SW480 (cell line): ENCODE measurements around the gene NCR3LG1.
"Not testable (repeated sequence)": the region's sequence is repeated elsewhere in the genome, so short reads cannot be mapped to it uniquely, and the experiment has no call there.

Source experiments
- DNase-seq: peaks from one replicate; pipeline ENCODE4 v3.0.0-alpha.2; 2016; ENCODE audit warnings: low spot score

Gene NCR3LG1

DNA sequence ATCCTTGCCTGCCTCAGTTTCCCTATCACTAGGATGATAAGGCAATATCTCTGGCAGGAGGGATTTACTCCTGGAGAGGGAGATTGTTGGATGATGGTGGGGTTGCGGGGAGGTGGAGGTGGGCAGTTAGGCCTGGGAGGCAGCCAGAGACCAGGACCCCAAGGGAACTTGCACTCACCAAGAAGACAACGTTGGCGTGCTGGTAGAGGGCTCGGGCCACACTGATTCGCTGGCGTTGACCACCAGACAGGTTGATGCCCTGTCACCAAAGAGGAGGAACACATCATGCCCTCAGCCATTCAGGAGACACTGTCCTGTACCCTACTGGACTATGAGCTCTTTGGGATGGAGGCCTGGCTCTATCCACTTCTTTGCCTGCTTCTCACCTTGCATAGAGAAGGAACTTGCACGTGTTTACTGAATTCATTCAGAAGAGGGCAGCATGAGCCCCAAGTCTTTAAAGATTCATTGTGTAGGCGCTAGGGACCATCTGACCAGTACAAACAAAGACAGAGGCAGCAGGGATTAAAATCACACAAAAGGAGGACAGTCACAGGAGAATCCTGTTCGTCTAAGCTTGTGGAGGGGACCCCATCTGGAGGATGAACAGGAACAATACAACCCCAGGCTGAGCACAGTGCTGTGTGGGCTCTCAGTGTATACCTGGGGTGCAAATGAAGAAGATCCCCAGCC, 61.0 kb downstream of the NCR3LG1 start:
- DNase-seq = peak; percentile 48

DNA sequence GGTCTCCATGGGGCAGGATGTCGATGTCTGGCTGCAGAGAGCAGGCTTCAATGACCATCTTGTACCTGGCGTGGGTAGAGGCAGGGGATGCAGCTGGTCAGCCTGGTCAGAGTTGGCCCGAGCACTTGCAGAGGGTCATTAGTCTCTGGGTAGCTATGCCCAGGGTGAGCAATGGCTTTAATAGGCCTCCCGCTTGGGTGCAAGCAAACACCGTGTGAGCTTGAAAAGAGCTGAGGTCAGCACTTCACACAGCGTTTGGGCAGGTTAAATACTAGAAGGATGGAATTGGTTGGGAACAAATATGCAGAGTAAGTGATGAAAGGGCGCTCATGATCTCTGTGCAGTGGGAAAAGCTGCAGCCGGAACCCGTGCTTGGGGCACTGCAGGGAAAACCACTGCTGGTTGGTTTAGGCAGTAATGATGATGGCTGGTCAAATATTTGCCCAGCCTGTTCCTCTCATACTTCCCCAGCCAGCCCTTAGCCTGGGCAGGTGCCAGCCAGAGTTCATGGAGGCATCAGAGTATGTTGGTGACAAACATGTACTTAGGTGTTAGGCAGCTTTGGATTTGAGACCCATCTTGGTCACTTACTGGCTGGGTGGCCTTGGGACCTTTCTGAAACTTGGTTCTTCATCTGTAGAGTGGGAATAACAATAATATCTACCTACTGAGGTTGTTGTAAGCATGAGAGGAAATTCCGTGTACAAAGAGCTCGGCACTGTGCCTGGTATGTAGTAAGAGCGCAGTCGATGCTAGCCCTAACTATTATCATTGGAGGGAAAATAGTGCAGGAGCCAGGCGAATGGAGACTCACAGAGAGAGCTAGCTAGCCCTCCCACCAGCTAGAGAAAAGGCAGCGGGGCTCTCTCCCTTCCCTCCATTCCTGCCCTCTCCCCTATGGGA, 62.1 kb downstream of the NCR3LG1 start:
- no peak for DNase-seq

DNA sequence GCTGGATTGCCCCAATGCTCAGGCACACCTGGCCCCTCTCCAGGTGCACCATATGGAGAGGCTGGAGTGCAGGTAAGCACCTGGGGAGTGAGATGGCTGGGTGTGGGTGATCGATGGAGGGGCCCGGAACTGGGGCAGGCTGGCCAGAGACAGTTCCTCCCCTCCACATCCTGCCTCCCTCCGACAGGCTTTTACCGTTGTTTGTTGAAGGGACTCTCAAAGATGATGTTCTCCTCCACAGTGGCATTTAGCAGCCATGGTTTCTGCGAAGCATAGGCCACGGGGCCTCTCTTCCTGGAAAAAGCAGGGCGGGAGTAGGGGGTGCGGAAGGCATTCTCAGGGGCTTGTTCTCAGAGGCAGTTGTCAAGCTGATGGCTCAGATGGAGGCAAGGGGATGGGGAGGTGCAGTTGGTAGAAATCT, 62.7 kb downstream of the NCR3LG1 start:
- DNase-seq = no peak

DNA sequence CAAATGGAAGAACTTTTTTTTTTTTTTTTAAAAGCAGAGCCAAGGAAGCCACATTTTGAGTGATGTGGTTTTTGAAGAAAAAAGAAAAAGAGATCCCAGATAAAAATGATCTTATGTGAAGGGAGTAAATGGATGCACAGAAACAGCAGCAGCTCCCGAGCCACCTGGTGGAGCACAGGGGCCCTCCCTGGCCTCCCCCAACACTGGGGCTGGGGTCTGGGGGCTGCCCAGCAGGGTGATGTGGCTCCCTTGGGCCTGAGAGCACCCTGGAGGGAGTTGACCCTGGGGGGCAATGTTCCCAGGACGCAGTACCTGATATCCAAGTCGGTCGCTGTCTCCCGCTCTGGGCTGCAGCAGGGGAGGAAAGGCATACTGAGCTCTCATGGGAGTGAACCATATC, 63.4 kb downstream of the NCR3LG1 start:
- DNase-seq = no peak

DNA sequence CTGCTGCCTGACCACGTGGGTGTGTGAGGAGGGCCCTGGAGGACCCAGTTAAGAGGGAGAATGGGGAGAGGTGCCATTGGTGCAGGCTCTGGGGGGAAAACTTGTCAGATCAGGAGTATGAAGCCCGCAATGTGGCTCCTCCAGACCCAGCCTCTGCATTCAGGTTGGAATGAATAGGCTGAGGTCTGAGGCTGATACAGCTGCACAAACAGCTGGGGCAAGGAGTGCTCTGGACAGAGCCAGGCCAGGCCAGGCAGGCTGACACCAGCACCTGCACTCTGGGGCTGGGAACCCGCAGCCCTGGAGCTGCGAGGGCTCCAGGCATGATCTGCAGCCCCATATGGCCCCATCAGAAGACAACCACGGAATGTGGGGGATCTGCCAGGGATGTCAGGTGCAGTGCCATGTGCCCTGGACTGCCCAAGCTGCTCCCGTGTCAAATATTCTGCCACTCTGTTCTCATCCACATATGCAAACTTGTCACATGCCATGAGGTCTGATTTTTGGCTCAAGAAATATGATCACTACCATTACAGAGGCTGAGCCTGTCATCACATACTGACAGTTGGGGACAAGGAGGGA, 64.0 kb downstream of the NCR3LG1 start:
- DNase-seq = peak; percentile 28

DNA sequence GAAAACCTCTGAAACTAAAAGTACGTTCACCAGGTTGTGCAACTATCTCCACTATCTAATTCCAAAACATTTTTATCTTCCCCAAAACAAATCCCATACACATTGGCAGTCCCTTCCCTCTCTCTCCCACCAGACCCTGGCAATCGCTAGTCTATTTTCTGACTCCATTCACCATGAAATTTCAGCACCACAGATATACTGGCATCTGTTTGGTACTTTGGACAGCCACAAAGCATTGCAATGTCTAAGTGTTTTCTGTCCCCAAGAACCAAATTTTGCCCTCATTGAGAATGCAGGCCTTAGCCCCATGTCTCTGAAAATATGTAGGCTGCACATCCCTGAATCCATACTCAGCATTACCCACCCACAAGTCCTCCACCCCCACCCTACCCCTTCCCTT, 64.9 kb downstream of the NCR3LG1 start:
- no peak for DNase-seq

DNA sequence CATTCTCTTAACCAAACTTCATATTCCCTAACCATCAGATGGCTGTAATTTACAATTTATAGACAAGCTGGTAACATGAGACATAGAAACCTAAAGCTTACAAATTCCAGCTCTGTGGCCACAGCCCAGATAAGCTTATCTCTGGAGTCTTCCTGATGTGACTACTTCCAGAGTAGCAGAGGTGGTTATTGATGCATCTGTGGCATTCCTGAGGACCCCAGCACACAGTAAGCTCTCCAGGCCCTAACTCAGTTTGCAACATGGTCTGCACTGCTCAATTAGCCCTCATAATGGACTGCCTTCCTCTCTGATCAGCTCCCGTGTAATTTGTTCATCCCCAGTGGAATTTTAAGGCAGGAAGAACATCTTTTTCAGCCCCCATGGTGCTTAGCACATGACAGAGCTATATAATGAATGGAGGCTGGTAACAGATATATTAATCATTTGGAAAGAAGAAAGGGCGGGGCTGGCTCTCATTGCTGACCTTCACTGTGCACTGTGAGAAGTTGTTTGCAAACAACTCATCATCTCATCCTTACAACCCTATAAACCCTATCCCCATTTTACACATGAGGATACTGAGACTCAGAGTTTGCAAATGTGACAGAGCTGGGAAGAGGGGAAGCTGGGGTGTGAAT, 67.0 kb downstream of the NCR3LG1 start:
- no peak for DNase-seq

DNA sequence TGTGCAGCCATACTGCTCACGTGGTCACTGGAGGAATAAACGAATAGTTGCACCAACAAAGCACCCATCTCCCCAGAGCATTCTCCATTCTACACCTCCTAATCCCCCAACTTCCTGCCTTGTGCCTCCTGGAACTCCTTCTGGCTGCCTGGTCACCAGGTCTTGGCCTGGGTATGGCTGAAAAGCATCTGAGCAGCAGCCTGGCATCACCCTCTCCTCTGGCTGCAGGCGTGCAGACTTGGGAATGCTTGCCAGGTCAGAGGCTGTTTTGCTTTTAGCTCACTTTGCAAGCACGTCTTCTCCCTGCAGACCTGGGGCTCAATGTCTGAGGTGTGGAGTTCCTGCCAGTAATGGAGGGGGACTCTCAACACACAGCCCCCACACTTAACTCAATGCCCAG, 70.2 kb downstream of the NCR3LG1 start:
- no peak for DNase-seq

DNA sequence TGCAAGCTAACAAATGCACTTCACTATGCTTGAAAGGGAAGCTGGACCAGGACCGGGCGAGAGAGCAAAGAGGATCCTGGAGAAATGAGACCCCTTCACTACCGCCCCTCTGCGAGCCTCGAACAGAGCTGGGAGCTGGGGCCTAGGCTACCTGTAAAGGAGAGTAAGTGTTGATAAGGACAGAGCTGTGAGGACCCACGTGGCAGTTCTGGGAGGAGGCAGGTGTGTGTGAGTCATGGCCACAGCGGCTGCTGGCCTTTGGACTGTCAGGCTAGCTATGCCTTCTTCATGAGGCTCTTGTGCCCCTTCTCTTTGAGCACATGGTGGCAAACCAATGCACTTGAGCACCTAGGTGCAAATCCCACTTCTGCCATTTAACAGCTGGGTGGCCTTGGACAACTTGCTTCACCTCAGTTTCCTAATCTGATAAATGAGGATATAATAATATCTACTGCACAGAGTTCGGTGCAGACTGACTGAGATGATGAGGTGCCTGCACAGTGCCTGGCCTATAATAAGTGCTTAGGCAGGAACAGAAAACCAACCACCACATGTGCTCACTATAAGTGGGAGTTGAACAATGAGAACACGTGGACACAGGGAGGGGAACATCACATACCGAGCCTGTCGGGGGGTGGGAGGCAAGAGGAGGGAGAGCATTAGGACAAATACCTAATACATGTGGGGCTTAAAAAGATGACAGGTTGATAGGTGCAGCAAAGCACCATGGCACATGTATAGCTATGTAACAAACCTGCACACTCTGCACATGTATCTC, 72.1 kb downstream of the NCR3LG1 start:
- peak; percentile 80 for DNase-seq

DNA sequence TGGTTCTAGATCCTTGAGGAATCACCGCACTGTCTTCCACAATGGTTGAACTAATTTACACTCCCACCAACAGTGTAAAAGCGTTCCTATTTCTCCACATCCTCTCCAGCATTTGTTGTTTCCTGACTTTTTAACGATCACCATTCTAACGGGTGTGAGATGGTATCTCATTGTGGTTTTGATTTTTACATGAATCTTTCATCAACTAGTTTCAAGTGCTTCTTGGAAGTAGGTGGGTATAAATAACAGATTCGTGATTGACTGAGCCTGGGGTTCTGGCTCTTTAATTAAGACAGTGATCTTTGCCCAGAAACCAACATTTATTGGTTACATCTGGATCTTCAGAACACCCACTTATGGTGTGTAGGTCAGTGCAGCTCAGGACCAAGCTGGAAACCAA, 74.6 kb downstream of the NCR3LG1 start:
- DNase-seq = not testable (repeated sequence)
